GM12801 (cell line): ENCODE data around the gene FLNC.

Experiments used
- CTCF ChIP-seq: IDR thresholded peaks from one replicate; pipeline ENCODE4 v1.5.1; 2011; ENCODE audit warnings: control low read depth; ENCODE audit not compliant: insufficient read length; ENCODE audit errors: extremely low read depth

FLNC gene

GRCh38 chr7:128856001-128856718 is 26.0 kb downstream of the FLNC start:
- no peak for TF ChIP-seq CTCF

GRCh38 chr7:128858380-128859231 is 28.4 kb downstream of the FLNC start:
- TF ChIP-seq CTCF = no peak

- TF ChIP-seq CTCF = no peak
Measured at GRCh38 chr7:128859232-128860157, 29.3 kb downstream of the FLNC start.

- no peak for TF ChIP-seq CTCF
Measured at GRCh38 chr7:128860158-128861073, 30.2 kb downstream of the FLNC start.

- TF ChIP-seq CTCF = no peak
Measured at GRCh38 chr7:128861957-128862570, 31.9 kb downstream of the FLNC start.

GRCh38 chr7:128862571-128863432 is 32.6 kb downstream of the FLNC start, which contains the start of gene ATP6V1F:
TSS of gene ATP6V1F (plus strand) at chr7:128862856. CDS start at chr7:128862905, 49 bp downstream.
- no peak for TF ChIP-seq CTCF
